ENCODE measurements around the gene STXBP6.

STXBP6 gene

GRCh38 chr14:24904533-24904932, 145.4 kb downstream of the STXBP6 start:
- no peak for TF ChIP-seq CTCF (IDR thresholded peaks at IDR 0.05; ENCODE audit: poor library complexity, severe bottlenecking)
- Histone ChIP-seq H3K4me3 (ENCODE audit: severe bottlenecking) (no peak overlapping the region), H3K27me3 (ENCODE audit: insufficient read depth, poor library complexity, severe bottlenecking) (peaks cover 14% of the 10 kb centered on the region), H3K36me3 (ENCODE audit: low read depth) (no peaks in the 10 kb centered on the region), H3K9me3 (ENCODE audit: severe bottlenecking) (no peaks in the 10 kb centered on the region), H3K27ac (ENCODE audit: poor library complexity, severe bottlenecking) (no peak overlapping the region), H3K4me1 (ENCODE audit: insufficient read depth, poor library complexity, severe bottlenecking) (no peaks in the 10 kb centered on the region)
- DNase-seq (ENCODE audit: low spot score) (no peak), ATAC-seq (ENCODE audit: low read depth) (no peak)

- no peaks in the 10 kb centered on the region for H3K4me1 ChIP-seq (ENCODE audit: insufficient read depth, poor library complexity, severe bottlenecking)
- no peak overlapping the region for H3K4me3 ChIP-seq (ENCODE audit: severe bottlenecking)
- ATAC-seq (ENCODE audit: low read depth) (peak; percentile 61; the same call in 1 of the 3 replicates), DNase-seq (ENCODE audit: low spot score) (no peak)
- no peaks in the 10 kb centered on the region for H3K36me3 ChIP-seq (ENCODE audit: low read depth)
- peaks cover 14% of the 10 kb centered on the region for H3K27me3 ChIP-seq (ENCODE audit: insufficient read depth, poor library complexity, severe bottlenecking)
- H3K9me3 ChIP-seq (ENCODE audit: severe bottlenecking), result no peaks in the 10 kb centered on the region
- no peak for TF ChIP-seq CTCF (IDR thresholded peaks at IDR 0.05; ENCODE audit: poor library complexity, severe bottlenecking)
- no peak overlapping the region for H3K27ac ChIP-seq (ENCODE audit: poor library complexity, severe bottlenecking)
Observed at GRCh38 chr14:24903337-24903736, 146.6 kb downstream of the STXBP6 start.

GRCh38 chr14:24900269-24901100, 149.5 kb downstream of the STXBP6 start:
- H3K4me1 ChIP-seq (ENCODE audit: insufficient read depth, poor library complexity, severe bottlenecking), result no peaks in the 10 kb centered on the region
- no peak overlapping the region for H3K27ac ChIP-seq (ENCODE audit: poor library complexity, severe bottlenecking)
- ATAC-seq (ENCODE audit: low read depth), result no peak
- no peak for TF ChIP-seq CTCF (IDR thresholded peaks at IDR 0.05; ENCODE audit: poor library complexity, severe bottlenecking)
- peaks cover 5% of the 10 kb centered on the region for H3K27me3 ChIP-seq (ENCODE audit: insufficient read depth, poor library complexity, severe bottlenecking)
- H3K36me3 ChIP-seq (ENCODE audit: low read depth), result no peaks in the 10 kb centered on the region
- no peak for DNase-seq (ENCODE audit: low spot score)
- no peaks in the 10 kb centered on the region for H3K9me3 ChIP-seq (ENCODE audit: severe bottlenecking)
- no peak overlapping the region for H3K4me3 ChIP-seq (ENCODE audit: severe bottlenecking)

- H3K27me3 ChIP-seq (ENCODE audit: insufficient read depth, poor library complexity, severe bottlenecking), result peaks cover 11% of the 10 kb centered on the region
- ATAC-seq (ENCODE audit: low read depth) (no peak), DNase-seq (ENCODE audit: low spot score) (no peak)
- H3K4me1 ChIP-seq (ENCODE audit: insufficient read depth, poor library complexity, severe bottlenecking), result no peaks in the 10 kb centered on the region
- no peak overlapping the region for H3K4me3 ChIP-seq (ENCODE audit: severe bottlenecking)
- no peak for TF ChIP-seq CTCF (IDR thresholded peaks at IDR 0.05; ENCODE audit: poor library complexity, severe bottlenecking)
- no peaks in the 10 kb centered on the region for H3K9me3 ChIP-seq (ENCODE audit: severe bottlenecking)
- no peaks in the 10 kb centered on the region for H3K36me3 ChIP-seq (ENCODE audit: low read depth)
- no peak overlapping the region for H3K27ac ChIP-seq (ENCODE audit: poor library complexity, severe bottlenecking)
Observed at GRCh38 chr14:24897793-24898192, 152.2 kb downstream of the STXBP6 start.

GRCh38 chr14:24895622-24896021, 154.3 kb downstream of the STXBP6 start:
- ATAC-seq (ENCODE audit: low read depth) (no peak), DNase-seq (ENCODE audit: low spot score) (no peak)

More at GRCh38 chr14:24895622-24896021, 154.3 kb downstream of the STXBP6 start:
- Histone ChIP-seq H3K36me3 (ENCODE audit: low read depth) (no peaks in the 10 kb centered on the region), H3K4me3 (ENCODE audit: severe bottlenecking) (no peak overlapping the region), H3K9me3 (ENCODE audit: severe bottlenecking) (no peaks in the 10 kb centered on the region), H3K4me1 (ENCODE audit: insufficient read depth, poor library complexity, severe bottlenecking) (no peaks in the 10 kb centered on the region), H3K27ac (ENCODE audit: poor library complexity, severe bottlenecking) (no peak overlapping the region), H3K27me3 (ENCODE audit: insufficient read depth, poor library complexity, severe bottlenecking) (peaks cover 6% of the 10 kb centered on the region)
- no peak for TF ChIP-seq CTCF (IDR thresholded peaks at IDR 0.05; ENCODE audit: poor library complexity, severe bottlenecking)
